SH-SY5Y (cell line): ENCODE results near the gene INHBA.

Experiments
- GATA2 ChIP-seq: IDR thresholded peaks from 2 replicates; pipeline ENCODE4 v1.6.1; 2011; ENCODE audit warnings: mild to moderate bottlenecking, low read depth, low read length
- GATA3 ChIP-seq: IDR thresholded peaks from 2 replicates; pipeline ENCODE4 v1.6.1; 2011; ENCODE audit warnings: low read depth, mild to moderate bottlenecking, low read length, moderate library complexity

DNA sequence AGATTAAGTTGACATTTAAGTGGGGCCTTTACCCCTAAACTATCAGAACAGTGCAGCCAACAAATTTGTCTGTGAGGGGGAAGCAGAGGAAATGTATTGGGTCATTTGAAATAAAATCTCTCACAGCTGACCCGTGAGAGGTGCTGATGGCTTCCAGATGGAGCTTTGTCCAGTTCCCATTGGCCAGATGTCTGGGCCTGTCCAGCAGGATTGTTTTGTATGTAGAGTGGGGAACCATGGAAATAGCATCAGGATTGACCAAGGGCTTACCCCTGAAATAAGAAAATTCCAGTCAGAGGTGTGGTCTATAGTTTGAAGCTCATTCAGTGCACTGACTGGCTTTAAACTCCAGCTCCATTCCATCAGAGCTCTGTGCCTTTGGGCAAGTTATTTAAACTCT, 50.6 kb downstream of the INHBA start:
- TF ChIP-seq GATA2 (no peak), GATA3 (no peak)
